ENCODE results near the gene MTX1. TPM values are rescaled to one million over a fixed set of nuclear protein-coding genes. Genes with fewer than 3 reads are reported as not detected.
A peak's percentile ranks its signal among the peaks of the same experiment; 100 is the strongest.

The MTX1 gene
- total and polyA plus RNA-seq, 2 of the 4 experiments (the other 2 are of a cell fraction) = 67.2 to 73.7 TPM

DNA sequence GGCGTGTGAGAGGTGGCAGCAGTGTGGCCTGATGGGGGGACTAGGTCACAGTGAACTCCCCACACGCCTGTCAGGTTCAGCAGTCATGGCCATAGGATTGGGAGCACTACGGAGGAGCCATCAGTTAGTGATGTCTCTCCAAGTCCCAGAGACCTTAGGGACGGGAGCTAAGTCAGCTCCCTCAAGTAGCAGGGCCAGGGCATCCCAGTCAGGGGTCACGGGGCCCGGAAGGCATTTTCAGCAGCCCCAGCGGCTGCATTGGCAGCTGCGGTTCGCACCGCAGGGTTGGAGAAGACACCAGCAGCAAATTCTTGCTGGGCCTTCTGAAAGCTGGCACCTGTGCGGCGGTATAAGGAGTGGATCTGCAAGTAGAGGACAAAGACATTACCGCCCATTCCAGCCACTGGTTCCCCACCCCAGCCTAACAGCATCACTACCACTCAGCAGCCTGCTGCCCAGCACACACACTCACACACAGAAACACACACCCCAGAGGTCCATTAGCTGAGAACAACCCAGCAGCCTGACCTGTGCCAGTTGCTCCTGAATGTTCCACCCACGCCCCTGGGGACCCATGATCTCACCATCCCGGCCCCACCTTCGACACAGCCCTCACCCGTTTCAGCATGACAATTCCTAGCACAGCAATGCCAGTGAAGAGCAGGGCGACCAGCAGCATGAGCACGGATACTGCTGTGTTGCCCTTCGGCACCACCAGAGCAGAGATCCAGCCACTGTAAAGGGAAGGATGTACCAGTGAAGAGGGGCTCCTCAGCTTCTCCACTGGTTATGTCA, 47.8 kb downstream of the MTX1 start:
- Histone ChIP-seq H3K56ac (ENCODE audit: extremely low read depth, insufficient read depth, low read length) (no peak overlapping the region), H3K4ac (ENCODE audit: low read depth, low read length) (peak overlapping the region; percentile 99), H3K9me1 (ENCODE audit: insufficient read depth, low read length) (peaks cover 7% of the 10 kb centered on the region), H3K4me3 (ENCODE audit: insufficient read depth, low read depth, low read length) (peak overlapping the region; percentile 71; the same call in 1 of the 2 replicates), H3K36me3 (ENCODE audit: control insufficient read depth, insufficient read depth, low read length) (peaks cover 14% of the 10 kb centered on the region), H2AFZ (replicated peaks; ENCODE audit: low read length, poor library complexity) (peak overlapping the region; percentile 98), H3K9me3 (ENCODE audit: control insufficient read depth, insufficient read depth, low read length) (no peaks in the 10 kb centered on the region), H3K27me3 (ENCODE audit: control insufficient read depth, insufficient read depth, low read length) (no peaks in the 10 kb centered on the region), H2BK20ac (ENCODE audit: low read depth, low read length) (no peak overlapping the region), H2AK5ac (ENCODE audit: low read depth, low read length) (peak overlapping the region; percentile 87), H2BK120ac (ENCODE audit: low read depth, low read length) (no peak overlapping the region), H3K4me2 (ENCODE audit: low read depth, low read length) (peak overlapping the region; percentile 82), H3K18ac (ENCODE audit: low read depth, low read length) (no peak overlapping the region), H4K20me1 (ENCODE audit: insufficient read depth, low read length) (no peaks in the 10 kb centered on the region), H3K79me1 (ENCODE audit: low read depth in 1 of 2, low read length in 2 of 2) (peaks cover 23 to 55% of the 10 kb centered on the region in 2 experiments), H3K4me1 (ENCODE audit: control insufficient read depth, insufficient read depth, low read length) (peaks cover 16% of the 10 kb centered on the region), H3K14ac (replicated peaks; ENCODE audit: low read depth, low read length) (peak overlapping the region; percentile 43; the same call in 1 of the 2 replicates), H3K23ac (ENCODE audit: low read depth, low read length) (no peak overlapping the region), H3K9ac (ENCODE audit: low read depth, low read length) (peak overlapping the region; percentile 46), H4K8ac (ENCODE audit: low read depth in 2 of 2, low read length in 2 of 2) (peak overlapping the region; percentile 16 to 99; a peak in 3 of 4 replicates), H3K27ac (ENCODE audit: insufficient read depth, low read length) (peak overlapping the region; percentile 86), H2BK5ac (ENCODE audit: low read depth, low read length, poor library complexity, severe bottlenecking) (peak overlapping the region; percentile 41), H4K91ac (ENCODE audit: insufficient read depth, low read depth, low read length) (peak overlapping the region; percentile 80), H2AK9ac (replicated peaks; ENCODE audit: low read depth, low read length, poor library complexity) (peak overlapping the region; percentile 99), H2BK15ac (ENCODE audit: low read depth, low read length) (no peak overlapping the region), H4K5ac (ENCODE audit: low read depth, low read length) (peak overlapping the region; percentile 76)
- dilution Hi-C loops (cut with HindIII; ENCODE audit: low sequenced_read_pairs, unreplicated experiment) = no loop called here
- ATAC-seq (ENCODE audit: low read depth) (peak; percentile 0; the same call in 1 of the 2 replicates), DNase-seq (no peak)
- in situ Hi-C loops (cut with MboI; ENCODE audit: low sequenced_read_pairs) = no loop called here
- no TSS peak for BruUV-seq (replicated peaks)
- WGBS, 2 experiments (ENCODE audit: extremely low coverage in 2 of 2, insufficient read length in 1 of 2) = 87% methylated on average over 10 of the region's 20 CpGs; no CpG with 5 or more reads in 1 of the 2 experiments
- TF ChIP-seq, protein P1, sequence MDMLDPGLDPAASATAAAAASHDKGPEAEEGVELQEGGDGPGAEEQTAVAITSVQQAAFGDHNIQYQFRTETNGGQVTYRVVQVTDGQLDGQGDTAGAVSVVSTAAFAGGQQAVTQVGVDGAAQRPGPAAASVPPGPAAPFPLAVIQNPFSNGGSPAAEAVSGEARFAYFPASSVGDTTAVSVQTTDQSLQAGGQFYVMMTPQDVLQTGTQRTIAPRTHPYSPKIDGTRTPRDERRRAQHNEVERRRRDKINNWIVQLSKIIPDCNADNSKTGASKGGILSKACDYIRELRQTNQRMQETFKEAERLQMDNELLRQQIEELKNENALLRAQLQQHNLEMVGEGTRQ (IDR thresholded peaks at IDR 0.05; ENCODE audit: low read depth, low read length) = no peak
- TF ChIP-seq MAFK (IDR thresholded peaks at IDR 0.05; ENCODE audit: low read depth, low read length) (no peak), BHLHE40 (IDR thresholded peaks at IDR 0.05; ENCODE audit: low read depth, low read length) (no peak), SMC3 (IDR thresholded peaks at IDR 0.05; ENCODE audit: low read depth, low read length) (no peak), CTCF (conservative IDR thresholded peaks at IDR 0.05; ENCODE audit: low read depth, low read length) (no peak), RAD21 (IDR thresholded peaks at IDR 0.05; ENCODE audit: low read length) (no peak), RCOR1 (IDR thresholded peaks at IDR 0.05; ENCODE audit: insufficient replicate concordance, low read length) (no peak), MAZ (IDR thresholded peaks at IDR 0.05; ENCODE audit: borderline replicate concordance, low read depth, low read length) (no peak), CHD1 (IDR thresholded peaks at IDR 0.05; ENCODE audit: low read depth, low read length) (no peak), FOS (IDR thresholded peaks at IDR 0.05; ENCODE audit: low read depth, low read length) (no peak)
- intact Hi-C loops (cut with micrococcal nuclease) = no loop called here
- POLR2A ChIA-PET (ENCODE audit: unreplicated experiment) = no interaction called here
- CTCF ChIA-PET = no interaction called here
